Measurements from ENCODE around the gene SARNP. TPM values are rescaled to one million over a fixed set of nuclear protein-coding genes. Genes with fewer than 3 reads are reported as not detected.
A peak's percentile ranks its signal among the peaks of the same experiment; 100 is the strongest.
"Not testable (repeated sequence)": the region's sequence is repeated elsewhere in the genome, so short reads cannot be mapped to it uniquely, and the experiment has no call there.

The SARNP gene
- total and polyA plus RNA-seq, 2 donors: 76.0 to 86.2 TPM

DNA sequence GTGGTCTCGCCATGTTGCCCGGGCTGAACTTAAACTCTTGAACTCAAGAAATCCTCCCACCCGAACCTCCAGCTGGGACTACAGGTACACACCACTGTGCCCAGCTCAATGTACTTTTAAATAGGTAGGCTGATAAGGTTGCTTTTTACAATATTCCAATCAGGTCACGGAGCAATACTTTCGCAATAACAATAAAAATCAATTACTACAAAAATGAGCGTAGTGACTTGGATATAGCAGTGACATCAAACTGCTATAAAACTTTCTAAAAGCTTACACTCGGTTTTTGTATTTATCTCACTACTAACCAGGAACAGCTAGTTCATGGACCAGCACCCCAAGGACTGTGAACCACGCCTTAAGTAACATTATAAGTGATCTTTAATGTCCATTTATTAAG, 10.5 kb downstream of the SARNP start:
- Histone ChIP-seq H3K4me3 (ENCODE audit: low read depth, low read length) (no peak overlapping the region), H3K4me1 (ENCODE audit: insufficient read depth) (no peaks in the 10 kb centered on the region), H3K27ac (ENCODE audit: low read depth) (no peak overlapping the region), H3K36me3 (ENCODE audit: insufficient read depth) (no peaks in the 10 kb centered on the region)
- 91% methylated on average over 8 of the region's 8 CpGs for WGBS
- DNase-seq (ENCODE audit: extremely low spot score): no peak

- no peak overlapping the region for H3K4me3 ChIP-seq (ENCODE audit: low read depth, low read length)
These were observed 20.0 kb downstream of the SARNP start for GRCh38 chr12:55797550-55797949.

GRCh38 chr12:55797068-55797467, 20.5 kb downstream of the SARNP start:
- DNase-seq (ENCODE audit: extremely low spot score): peak; percentile 21
- H3K27ac ChIP-seq (ENCODE audit: low read depth): no peak overlapping the region
- no peaks in the 10 kb centered on the region for H3K4me1 ChIP-seq (ENCODE audit: insufficient read depth)
- 43% methylated on average over 5 of the region's 5 CpGs for WGBS
- peaks cover 5% of the 10 kb centered on the region for H3K36me3 ChIP-seq (ENCODE audit: insufficient read depth)
- no peak overlapping the region for H3K4me3 ChIP-seq (ENCODE audit: low read depth, low read length)

More at GRCh38 chr12:55797550-55797949, 20.0 kb downstream of the SARNP start:
- H3K27ac ChIP-seq (ENCODE audit: low read depth): no peak overlapping the region
- no peak for DNase-seq (ENCODE audit: extremely low spot score)
- 74% methylated on average over 4 of the region's 4 CpGs for WGBS
- no peaks in the 10 kb centered on the region for H3K4me1 ChIP-seq (ENCODE audit: insufficient read depth)
- H3K36me3 ChIP-seq (ENCODE audit: insufficient read depth): peaks cover 5% of the 10 kb centered on the region

GRCh38 chr12:55795950-55796349, 21.6 kb downstream of the SARNP start:
- Histone ChIP-seq H3K4me1 (ENCODE audit: insufficient read depth) (no peaks in the 10 kb centered on the region), H3K36me3 (ENCODE audit: insufficient read depth) (peaks cover 5% of the 10 kb centered on the region), H3K4me3 (ENCODE audit: low read depth, low read length) (no peak overlapping the region), H3K27ac (ENCODE audit: low read depth) (no peak overlapping the region)
- no peak for DNase-seq (ENCODE audit: extremely low spot score)

DNA sequence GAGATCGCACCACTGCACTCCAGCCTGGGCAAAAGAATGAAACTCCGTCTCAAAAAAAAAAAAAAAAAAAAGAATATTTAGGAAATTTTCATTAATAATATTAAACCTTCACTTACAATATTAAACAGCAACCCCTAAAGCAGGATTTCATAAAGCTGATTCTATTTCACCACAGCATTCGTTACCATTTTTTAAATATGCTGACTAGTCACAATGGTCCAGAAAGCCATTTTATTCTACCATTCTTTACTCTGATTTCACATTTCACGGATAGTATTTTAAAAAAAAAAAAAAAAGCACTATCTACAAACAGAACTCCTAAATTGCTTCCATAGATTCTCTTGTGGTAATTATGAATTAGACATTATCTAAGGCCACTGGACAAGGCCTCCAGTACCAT, 27.6 kb downstream of the SARNP start:
- Histone ChIP-seq H3K36me3 (ENCODE audit: insufficient read depth) (peaks cover 8% of the 10 kb centered on the region), H3K4me3 (ENCODE audit: low read depth, low read length) (no peak overlapping the region), H3K27ac (ENCODE audit: low read depth) (no peak overlapping the region), H3K4me1 (ENCODE audit: insufficient read depth) (no peaks in the 10 kb centered on the region)
- WGBS: 94% methylated on average over 4 of the region's 4 CpGs
- no peak for DNase-seq (ENCODE audit: extremely low spot score)

DNA sequence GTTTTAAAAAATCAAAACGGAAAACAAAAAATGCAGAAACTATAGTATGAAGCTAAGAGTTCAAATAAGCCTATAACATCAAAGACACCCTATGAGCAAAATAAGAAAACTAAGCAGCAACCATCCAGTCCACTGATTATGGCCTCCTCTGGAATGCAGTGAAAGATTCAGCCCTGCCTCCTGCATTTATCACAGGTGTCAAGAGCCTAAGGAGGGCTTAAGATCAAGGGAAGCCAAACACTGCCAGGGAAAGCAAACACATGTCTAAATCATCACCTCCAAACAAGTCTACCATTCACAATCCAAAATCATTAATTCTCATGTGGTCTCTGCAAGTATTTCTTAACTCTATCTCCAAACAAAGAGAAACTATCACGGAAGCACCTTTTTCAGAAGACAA, 28.4 kb downstream of the SARNP start:
- WGBS: 89% methylated on average over 2 of the region's 2 CpGs
- Histone ChIP-seq H3K36me3 (ENCODE audit: insufficient read depth) (peaks cover 8% of the 10 kb centered on the region), H3K27ac (ENCODE audit: low read depth) (no peak overlapping the region), H3K4me3 (ENCODE audit: low read depth, low read length) (no peak overlapping the region), H3K4me1 (ENCODE audit: insufficient read depth) (no peaks in the 10 kb centered on the region)
- no peak for DNase-seq (ENCODE audit: extremely low spot score)

GRCh38 chr12:55788546-55788945, 29.0 kb downstream of the SARNP start:
- H3K4me1 ChIP-seq (ENCODE audit: insufficient read depth): no peaks in the 10 kb centered on the region
- DNase-seq (ENCODE audit: extremely low spot score): no peak
- peaks cover 8% of the 10 kb centered on the region for H3K36me3 ChIP-seq (ENCODE audit: insufficient read depth)
- H3K4me3 ChIP-seq (ENCODE audit: low read depth, low read length): no peak overlapping the region
- 94% methylated on average over 7 of the region's 7 CpGs for WGBS
- no peak overlapping the region for H3K27ac ChIP-seq (ENCODE audit: low read depth)

DNA sequence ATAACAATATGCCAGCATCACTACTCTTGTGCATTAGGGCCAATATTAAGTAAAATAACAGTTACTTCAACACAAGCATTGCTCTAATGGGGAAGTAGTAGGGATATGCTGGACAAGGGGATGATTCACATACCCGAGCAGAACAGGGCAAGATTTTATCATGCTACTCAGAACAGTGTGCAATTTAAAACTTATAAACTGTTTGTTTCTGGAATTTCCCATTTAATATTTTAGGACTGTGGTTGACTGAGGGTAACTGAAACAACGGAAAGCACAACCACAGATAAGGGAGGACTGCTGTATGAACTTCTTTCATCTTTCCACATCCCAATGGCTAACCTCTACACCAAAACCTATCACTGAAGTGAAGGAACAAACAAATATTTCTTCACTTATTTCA, 36.8 kb downstream of the SARNP start:
- WGBS: 59% methylated on average over 2 of the region's 2 CpGs

GRCh38 chr12:55777856-55778255, 39.7 kb downstream of the SARNP start:
- H3K4me1 ChIP-seq (ENCODE audit: insufficient read depth): no peaks in the 10 kb centered on the region
- DNase-seq (ENCODE audit: extremely low spot score): no peak
- H3K4me3 ChIP-seq (ENCODE audit: low read depth, low read length): no peak overlapping the region
- H3K36me3 ChIP-seq (ENCODE audit: insufficient read depth): peaks cover 2% of the 10 kb centered on the region
- WGBS: 96% methylated on average over 3 of the region's 3 CpGs
- no peak overlapping the region for H3K27ac ChIP-seq (ENCODE audit: low read depth)

More for the DNA sequence above, 36.8 kb downstream of the SARNP start:
- DNase-seq (ENCODE audit: extremely low spot score): no peak
- Histone ChIP-seq H3K36me3 (ENCODE audit: insufficient read depth) (peaks cover 5% of the 10 kb centered on the region), H3K27ac (ENCODE audit: low read depth) (no peak overlapping the region), H3K4me3 (ENCODE audit: low read depth, low read length) (no peak overlapping the region), H3K4me1 (ENCODE audit: insufficient read depth) (no peaks in the 10 kb centered on the region)

DNA sequence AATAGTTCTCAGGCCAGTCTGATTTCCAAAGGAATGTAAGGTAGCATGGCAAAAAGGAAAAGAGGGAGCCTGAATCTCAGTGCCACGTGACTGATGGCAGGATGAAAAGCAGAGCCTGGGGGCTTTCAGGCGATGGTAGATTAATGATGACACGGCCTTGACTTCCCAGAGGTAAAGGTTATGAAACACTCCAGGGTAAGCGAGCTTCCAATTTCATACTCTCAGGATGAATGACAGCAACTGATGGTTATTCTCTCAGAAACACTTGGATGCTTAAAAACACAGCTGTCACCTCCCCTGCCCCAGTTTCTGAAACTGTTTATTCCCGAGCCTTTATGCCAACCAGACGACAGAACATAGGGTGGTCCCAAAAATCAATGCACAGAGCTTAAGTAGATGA, 45.8 kb downstream of the SARNP start:
- 64% methylated on average over 6 of the region's 6 CpGs for WGBS
- Histone ChIP-seq H3K4me1 (ENCODE audit: insufficient read depth) (no peaks in the 10 kb centered on the region), H3K4me3 (ENCODE audit: low read depth, low read length) (no peak overlapping the region), H3K36me3 (ENCODE audit: insufficient read depth) (peaks cover 4% of the 10 kb centered on the region), H3K27ac (ENCODE audit: low read depth) (no peak overlapping the region)
- no peak for DNase-seq (ENCODE audit: extremely low spot score)

- H3K27ac ChIP-seq (ENCODE audit: low read depth): no peak overlapping the region
- peaks cover 6% of the 10 kb centered on the region for H3K36me3 ChIP-seq (ENCODE audit: insufficient read depth)
- no peak for DNase-seq (ENCODE audit: extremely low spot score)
- 93% methylated on average over 4 of the region's 4 CpGs for WGBS
- no peak overlapping the region for H3K4me3 ChIP-seq (ENCODE audit: low read depth, low read length)
- no peaks in the 10 kb centered on the region for H3K4me1 ChIP-seq (ENCODE audit: insufficient read depth)
These were observed 50.4 kb downstream of the SARNP start for GRCh38 chr12:55767156-55767555.

- no peaks in the 10 kb centered on the region for H3K4me1 ChIP-seq (ENCODE audit: insufficient read depth)
- H3K4me3 ChIP-seq (ENCODE audit: low read depth, low read length): no peak overlapping the region
- WGBS: 75% methylated on average over 5 of the region's 5 CpGs
- peaks cover 6% of the 10 kb centered on the region for H3K36me3 ChIP-seq (ENCODE audit: insufficient read depth)
- H3K27ac ChIP-seq (ENCODE audit: low read depth): no peak overlapping the region
- no peak for DNase-seq (ENCODE audit: extremely low spot score)
These were observed 51.7 kb downstream of the SARNP start for GRCh38 chr12:55765736-55766290.

- Histone ChIP-seq H3K4me1 (ENCODE audit: insufficient read depth) (no peaks in the 10 kb centered on the region), H3K4me3 (ENCODE audit: low read depth, low read length) (no peak overlapping the region), H3K27ac (ENCODE audit: low read depth) (no peak overlapping the region), H3K36me3 (ENCODE audit: insufficient read depth) (peaks cover 2% of the 10 kb centered on the region)
- DNase-seq (ENCODE audit: extremely low spot score): no peak
These were observed 54.9 kb downstream of the SARNP start for GRCh38 chr12:55762646-55763045.

DNA sequence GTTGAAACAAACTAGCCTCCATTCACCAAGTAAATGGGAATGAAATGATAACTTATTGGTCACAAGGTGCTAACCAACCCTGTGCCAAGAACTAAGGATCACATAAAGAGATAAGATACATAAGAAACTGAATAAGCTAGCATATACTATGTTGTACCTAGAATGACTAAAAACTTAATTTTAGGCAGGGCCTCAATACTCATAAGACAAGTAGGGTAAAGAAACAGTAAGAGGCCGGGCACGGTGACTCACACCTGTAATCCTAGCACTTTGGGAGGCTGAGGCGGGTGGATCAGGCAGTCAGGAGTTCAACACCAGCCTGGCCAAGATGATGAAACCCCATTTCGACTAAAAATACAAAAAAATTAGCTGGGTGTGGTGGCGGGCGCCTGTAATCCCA, 56.9 kb downstream of the SARNP start:
- DNase-seq (ENCODE audit: extremely low spot score): no peak
- Histone ChIP-seq H3K4me3 (ENCODE audit: low read depth, low read length) (no peak overlapping the region), H3K36me3 (ENCODE audit: insufficient read depth) (peaks cover 5% of the 10 kb centered on the region), H3K4me1 (ENCODE audit: insufficient read depth) (no peaks in the 10 kb centered on the region), H3K27ac (ENCODE audit: low read depth) (no peak overlapping the region)
- WGBS: 94% methylated on average over 6 of the region's 6 CpGs

GRCh38 chr12:55758575-55758974, 58.9 kb downstream of the SARNP start:
- not testable (repeated sequence) for H3K4me3 ChIP-seq (ENCODE audit: low read depth, low read length); H3K27ac ChIP-seq (ENCODE audit: low read depth); DNase-seq (ENCODE audit: extremely low spot score); H3K4me1 ChIP-seq (ENCODE audit: insufficient read depth); H3K36me3 ChIP-seq (ENCODE audit: insufficient read depth)
- 98% methylated on average over 4 of the region's 4 CpGs for WGBS
